Subcutaneous abdominal adipose tissue (tissue), 5 donors: ENCODE data around the gene DPYSL4.

ENCODE experiments used
- H3K27ac ChIP-seq: one replicate; pipeline ENCODE4 v1.7.0; 2013; ENCODE audit warnings: low read depth, mild to moderate bottlenecking, inconsistent platforms, low read length, moderate library complexity
- H3K27me3 ChIP-seq, 5 donors: one replicate each; pipeline ENCODE4 v1.7.0; 2013; ENCODE audit warnings: low read length in 5 of 5, inconsistent platforms in 1 of 5; ENCODE audit not compliant: control insufficient read depth in 5 of 5, insufficient read depth in 4 of 5
- H3K36me3 ChIP-seq, 5 donors: one replicate each; pipeline ENCODE4 v1.7.0; 2013; ENCODE audit warnings: low read length in 5 of 5; ENCODE audit not compliant: control insufficient read depth in 5 of 5, insufficient read depth in 5 of 5
- H3K4me1 ChIP-seq, 5 donors: one replicate each; pipeline ENCODE4 v1.7.0; 2013; ENCODE audit warnings: low read length in 5 of 5, mild to moderate bottlenecking in 3 of 5, moderate library complexity in 1 of 5; ENCODE audit not compliant: control insufficient read depth in 5 of 5, insufficient read depth in 5 of 5
- H3K4me3 ChIP-seq, 5 donors: one replicate each; pipeline ENCODE4 v1.7.0; 2013; ENCODE audit warnings: low read length in 5 of 5, low read depth in 1 of 5
- H3K9ac ChIP-seq, 5 donors: one replicate each; pipeline ENCODE4 v1.7.0; 2013; ENCODE audit warnings: low read length in 5 of 5, mild to moderate bottlenecking in 4 of 5, moderate library complexity in 3 of 5
- H3K9me3 ChIP-seq, 5 donors: one replicate each; pipeline ENCODE4 v1.7.0; 2013; ENCODE audit warnings: low read length in 5 of 5; ENCODE audit not compliant: control insufficient read depth in 5 of 5
- donor health status: healthy.
- donor health status: healthy.
- donor health status: healthy.
- donor health status: healthy.
- donor health status: healthy.

Gene DPYSL4

DNA sequence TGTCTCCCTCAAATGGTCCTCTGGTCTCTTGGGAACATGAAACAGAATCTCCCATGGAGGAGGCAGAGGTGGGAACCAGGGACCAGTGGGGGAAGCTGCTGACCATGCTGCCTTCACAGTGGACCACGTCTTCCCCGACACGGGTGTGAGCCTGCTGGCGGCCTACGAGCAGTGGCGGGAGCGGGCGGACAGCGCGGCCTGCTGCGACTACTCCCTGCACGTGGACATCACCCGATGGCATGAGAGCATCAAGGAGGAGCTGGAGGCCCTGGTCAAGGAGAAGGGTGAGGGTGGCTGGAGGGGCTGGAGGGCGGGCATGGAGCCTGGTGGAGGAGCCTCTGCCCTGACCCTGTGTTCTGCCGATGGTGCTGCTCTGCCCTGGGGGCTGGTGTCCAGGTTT, 8.0 kb downstream of the DPYSL4 start:
- Histone ChIP-seq H3K27me3 (peaks cover 3 to 22% (median 16%) of the 10 kb centered on the region in 5 donors), H3K36me3 (no peaks in the 10 kb centered on the region), H3K27ac (no peak overlapping the region), H3K9ac (no peak overlapping the region), H3K4me3 (no peak overlapping the region), H3K4me1 (peaks cover 0 to 2% (median 0%) of the 10 kb centered on the region in 5 donors), H3K9me3 (no peaks in the 10 kb centered on the region)

DNA sequence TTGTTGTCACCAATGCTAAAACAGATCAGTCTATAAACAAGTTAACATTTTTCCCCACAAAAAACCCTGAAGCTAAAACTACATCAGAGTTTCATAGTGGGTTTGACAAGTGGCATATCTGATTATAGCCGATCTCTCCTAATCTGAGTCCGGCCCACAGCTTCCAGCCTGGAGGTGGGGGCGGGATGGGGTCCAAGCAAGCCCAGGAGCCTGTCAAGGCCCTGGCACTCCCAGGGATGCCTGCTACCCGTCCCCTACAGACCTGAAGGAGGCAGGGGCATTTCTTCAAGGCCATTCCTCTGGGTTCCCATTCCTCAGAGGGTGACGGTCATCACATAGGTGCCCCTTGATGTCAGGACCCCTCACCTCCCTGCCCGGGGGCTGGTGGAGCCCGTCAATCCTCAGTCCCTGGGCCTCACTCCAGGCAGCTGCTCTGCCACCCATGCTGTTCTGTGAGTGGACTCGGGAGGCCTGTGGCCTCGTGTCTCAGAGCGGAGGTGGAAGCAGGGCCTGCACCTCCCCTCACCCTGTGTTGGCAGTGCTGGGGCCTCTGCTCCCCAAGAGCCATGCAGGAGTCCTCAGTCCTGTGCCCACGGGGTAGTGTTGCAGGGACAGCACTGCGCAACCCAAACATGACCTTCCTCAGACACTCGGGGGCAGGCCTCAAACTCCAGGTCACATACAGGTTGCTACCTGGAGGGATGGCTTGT, 8.8 kb downstream of the DPYSL4 start:
- H3K9ac ChIP-seq: no peak overlapping the region
- H3K27me3 ChIP-seq: peaks cover 3 to 19% (median 11%) of the 10 kb centered on the region in 5 donors
- H3K27ac ChIP-seq: no peak overlapping the region
- no peak overlapping the region for H3K4me3 ChIP-seq
- no peaks in the 10 kb centered on the region for H3K36me3 ChIP-seq
- peaks cover 0 to 2% (median 0%) of the 10 kb centered on the region in 5 donors for H3K4me1 ChIP-seq
- H3K9me3 ChIP-seq: no peaks in the 10 kb centered on the region

DNA sequence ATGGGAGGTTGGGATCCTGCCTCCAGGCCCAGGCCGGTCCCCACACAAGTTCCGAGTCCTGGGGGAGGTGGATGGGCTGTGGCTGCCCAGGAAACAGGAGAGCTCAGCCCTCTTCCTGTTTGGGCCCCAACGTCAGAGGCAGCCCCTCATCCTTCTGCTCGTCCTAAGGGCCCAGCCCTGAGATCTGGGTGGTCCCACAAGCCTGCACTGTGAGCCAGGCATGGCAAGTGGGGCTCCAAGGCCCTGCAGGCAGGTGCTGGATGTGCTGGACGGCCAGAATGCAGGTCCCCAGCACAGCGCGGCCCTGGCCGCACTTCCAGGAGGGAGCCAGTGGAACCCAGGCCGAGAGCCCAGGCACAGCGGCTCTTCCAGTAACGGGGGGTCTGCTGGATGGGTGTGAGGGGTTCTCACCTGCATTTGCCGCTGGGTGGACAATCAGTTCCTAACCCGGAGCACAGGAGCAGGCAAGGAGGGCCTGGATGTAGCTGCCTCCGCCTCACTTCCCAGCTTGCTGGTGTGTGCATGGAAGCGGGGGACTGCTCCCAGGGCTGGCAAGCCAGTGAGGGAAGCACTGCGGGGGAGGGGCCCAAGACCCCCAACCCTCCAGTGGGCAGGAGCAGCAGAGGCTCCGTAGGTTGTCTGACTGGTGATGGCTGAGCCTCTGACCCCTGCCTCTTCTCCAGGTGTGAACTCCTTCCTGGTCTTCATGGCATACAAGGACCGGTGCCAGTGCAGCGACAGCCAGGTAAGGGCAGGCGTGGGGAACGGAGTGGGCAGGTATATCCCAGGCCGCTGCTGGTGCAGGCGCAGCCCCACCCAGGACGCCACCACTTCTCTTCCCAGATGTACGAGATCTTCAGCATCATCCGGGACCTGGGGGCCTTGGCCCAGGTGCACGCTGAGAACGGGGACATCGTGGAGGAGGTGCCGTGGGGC, 9.7 kb downstream of the DPYSL4 start:
- no peaks in the 10 kb centered on the region for H3K9me3 ChIP-seq
- no peak overlapping the region for H3K4me3 ChIP-seq
- H3K36me3 ChIP-seq: no peaks in the 10 kb centered on the region
- peaks cover 0 to 2% (median 0%) of the 10 kb centered on the region in 5 donors for H3K4me1 ChIP-seq
- H3K27ac ChIP-seq: no peak overlapping the region
- H3K9ac ChIP-seq: no peak overlapping the region
- peaks cover 3 to 19% (median 11%) of the 10 kb centered on the region in 5 donors for H3K27me3 ChIP-seq

GRCh38 chr10:132197271-132198067, 10.7 kb downstream of the DPYSL4 start:
- H3K9me3 ChIP-seq: no peaks in the 10 kb centered on the region
- H3K4me3 ChIP-seq: no peak overlapping the region
- H3K9ac ChIP-seq: no peak overlapping the region
- H3K27me3 ChIP-seq: peaks cover 3 to 14% (median 10%) of the 10 kb centered on the region in 5 donors
- H3K27ac ChIP-seq: no peak overlapping the region
- no peaks in the 10 kb centered on the region for H3K36me3 ChIP-seq
- no peaks in the 10 kb centered on the region for H3K4me1 ChIP-seq

DNA sequence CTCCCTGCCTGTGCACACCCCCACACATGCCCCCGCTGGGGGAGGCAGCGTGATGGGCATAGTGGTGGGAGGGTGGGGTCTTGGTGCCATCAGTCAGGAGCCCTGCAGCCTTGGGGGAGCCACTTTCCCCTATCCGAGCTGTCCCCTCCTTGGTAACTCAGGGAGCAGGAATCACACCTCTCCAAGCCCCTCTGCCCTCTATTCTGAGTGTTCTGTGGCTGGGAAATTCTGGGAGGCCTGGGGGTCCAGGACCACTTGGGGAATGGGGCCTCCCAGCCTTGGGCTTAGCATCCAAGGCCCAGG, 11.3 kb downstream of the DPYSL4 start:
- Histone ChIP-seq H3K27me3 (peaks cover 3 to 10% (median 9%) of the 10 kb centered on the region in 5 donors), H3K4me1 (no peaks in the 10 kb centered on the region), H3K9ac (no peak overlapping the region), H3K9me3 (no peaks in the 10 kb centered on the region), H3K4me3 (no peak overlapping the region), H3K36me3 (no peaks in the 10 kb centered on the region), H3K27ac (no peak overlapping the region)

- no peak overlapping the region for H3K9ac ChIP-seq
- H3K4me1 ChIP-seq: no peaks in the 10 kb centered on the region
- peaks cover 3 to 10% (median 5%) of the 10 kb centered on the region in 5 donors for H3K27me3 ChIP-seq
- no peak overlapping the region for H3K27ac ChIP-seq
- no peaks in the 10 kb centered on the region for H3K36me3 ChIP-seq
- no peak overlapping the region for H3K4me3 ChIP-seq
- no peaks in the 10 kb centered on the region for H3K9me3 ChIP-seq
Measured at GRCh38 chr10:132198381-132199181, 11.8 kb downstream of the DPYSL4 start.

DNA sequence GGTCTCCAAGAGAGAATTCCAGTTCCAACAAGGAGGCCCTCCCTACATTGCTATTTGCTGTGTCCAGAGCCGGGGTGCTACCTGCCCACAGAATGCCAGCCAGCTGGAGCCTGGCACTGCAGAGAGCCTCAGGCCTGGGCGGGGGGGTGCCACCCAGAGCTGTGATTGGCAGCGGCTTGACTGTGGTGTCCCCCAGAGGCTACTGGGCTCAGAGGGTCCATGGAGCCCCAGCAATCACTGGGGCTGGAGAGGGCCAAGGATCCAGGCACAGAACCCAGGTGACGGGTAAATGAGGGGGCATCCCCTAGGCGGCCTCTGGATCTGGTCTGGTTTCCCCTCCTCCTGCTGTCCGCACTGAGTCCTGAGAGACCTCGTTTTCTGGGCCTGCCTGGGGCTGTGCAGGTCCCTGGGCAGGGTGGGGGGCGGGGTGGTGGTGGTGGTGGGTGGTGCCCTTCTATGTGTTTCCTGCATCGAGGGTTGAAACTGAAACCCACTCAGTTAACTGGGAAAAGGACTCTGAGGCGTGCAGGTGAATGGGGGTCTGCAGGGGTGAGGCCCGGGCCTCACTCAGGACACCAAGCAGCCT, 12.6 kb downstream of the DPYSL4 start:
- Histone ChIP-seq H3K4me3 (no peak overlapping the region), H3K36me3 (no peaks in the 10 kb centered on the region), H3K27ac (no peak overlapping the region), H3K4me1 (no peaks in the 10 kb centered on the region), H3K27me3 (peaks cover 3 to 10% (median 5%) of the 10 kb centered on the region in 5 donors), H3K9me3 (no peaks in the 10 kb centered on the region), H3K9ac (no peak overlapping the region)

DNA sequence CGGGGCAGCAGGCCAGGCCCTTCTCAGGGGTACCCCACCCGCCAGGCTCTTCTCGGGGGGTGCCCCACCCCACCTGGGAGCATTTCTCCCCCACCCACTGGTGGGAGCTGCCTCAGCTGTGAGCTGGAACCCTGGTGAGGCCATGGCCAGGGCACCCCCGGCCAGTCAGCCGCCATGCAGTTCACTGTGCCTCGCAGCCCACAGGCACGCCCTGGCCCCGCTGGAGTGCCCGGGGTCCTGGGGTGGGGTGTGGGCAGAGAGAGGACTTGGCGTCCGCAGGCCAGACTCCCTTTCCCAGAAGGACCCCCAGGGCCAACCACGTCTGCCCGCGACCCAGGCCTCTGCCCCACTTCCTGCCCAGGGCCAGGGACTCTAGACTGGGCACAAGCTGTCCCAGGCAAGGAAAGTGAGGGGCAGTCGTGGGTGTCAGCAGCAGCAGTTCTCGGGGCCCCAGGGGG, 13.1 kb downstream of the DPYSL4 start:
- H3K27ac ChIP-seq: no peak overlapping the region
- H3K4me3 ChIP-seq: no peak overlapping the region
- H3K36me3 ChIP-seq: no peaks in the 10 kb centered on the region
- H3K4me1 ChIP-seq: no peaks in the 10 kb centered on the region
- no peaks in the 10 kb centered on the region for H3K9me3 ChIP-seq
- H3K27me3 ChIP-seq: peaks cover 3 to 10% (median 5%) of the 10 kb centered on the region in 5 donors
- no peak overlapping the region for H3K9ac ChIP-seq
